ENCODE measurements around the gene ZNF609.

GRCh38 chr15:64599716-64600115 lies 139.3 kb downstream of the ZNF609 start:
- TF ChIP-seq EZH2 (IDR thresholded peaks at IDR 0.05; ENCODE audit: borderline replicate concordance, control insufficient read depth, low read depth, low read length) (no peak), CTCF (IDR thresholded peaks at IDR 0.05 in 2 of 3, conservative IDR thresholded peaks at IDR 0.05 in 1 of 3; ENCODE audit: control insufficient read depth in 2 of 3, extremely low read depth in 1 of 3, insufficient read depth in 1 of 3, low read depth in 3 of 3, low read length in 3 of 3) (no peak), EP300 (IDR thresholded peaks at IDR 0.05; ENCODE audit: borderline replicate concordance in 1 of 2, control insufficient read depth in 1 of 2, low read depth in 2 of 2, low read length in 2 of 2) (no peak), NKRF (conservative IDR thresholded peaks at IDR 0.05) (no peak)
